Lower lobe of right lung (tissue), 2 donors: ENCODE data around the gene NUBP1. TPM values are rescaled to one million over a fixed set of nuclear protein-coding genes. Genes with fewer than 3 reads are reported as not detected.
"Not testable (repeated sequence)": the region's sequence is repeated elsewhere in the genome, so short reads cannot be mapped to it uniquely, and the experiment has no call there.

ENCODE experiments used
- ATAC-seq, 2 donors: fragments of 200-7000 bp; cut with Tn5 transposase; one replicate each; pipeline ENCODE4 v1.9.1; 2020 to 2022; ENCODE audit warnings: mild to moderate bottlenecking in 2 of 2, moderate library complexity in 2 of 2
- DNase-seq: peaks from one replicate; pipeline ENCODE4 v3.0.0-alpha.2; 2020
- H3K27ac ChIP-seq: fragments of 200-600 bp; one replicate; pipeline ENCODE4 v1.8.0; 2022
- H3K27me3 ChIP-seq: fragments of 200-600 bp; one replicate; pipeline ENCODE4 v1.8.0; 2022; ENCODE audit warnings: low read depth
- H3K36me3 ChIP-seq: fragments of 200-600 bp; one replicate; pipeline ENCODE4 v1.8.0; 2022; ENCODE audit warnings: mild to moderate bottlenecking
- H3K4me1 ChIP-seq: fragments of 200-600 bp; one replicate; pipeline ENCODE4 v1.8.0; 2022
- H3K4me3 ChIP-seq: fragments of 200-600 bp; one replicate; pipeline ENCODE4 v1.8.0; 2022; ENCODE audit warnings: mild to moderate bottlenecking
- H3K9me3 ChIP-seq: fragments of 200-600 bp; one replicate; pipeline ENCODE4 v1.8.0; 2022
- CTCF ChIP-seq: fragments of 200-600 bp; IDR thresholded peaks from one replicate; pipeline ENCODE4 v1.8.0; 2022; ENCODE audit warnings: antibody characterized with exemption, mild to moderate bottlenecking
- intact Hi-C: fragments of 100-400 bp; cut with DNase I; formaldehyde crosslinking; loops from one replicate; pipeline ENCODE4 v1.11.0; 2022
- total RNA-seq: library from RNA; stranded (reverse); fragmentation: NEBNext Ultra II Directional; extraction: Animal tissue kit (Norgen Biotek cat#: 25700); gene quantifications from one replicate; pipeline ENCODE4 v1.2.1, GENCODE V29; 2021
- donor health status: DM: no; HTN: yes; CAD: no; lungs with severe emphysema.

Gene NUBP1
- total RNA-seq, 1 donor from 2014 or later: 37.7 TPM

GRCh38 chr16:10782628-10783027, 39.0 kb downstream of the NUBP1 start:
- Histone ChIP-seq H3K27ac (no peak overlapping the region), H3K4me3 (no peak overlapping the region), H3K27me3 (no peaks in the 10 kb centered on the region), H3K9me3 (no peaks in the 10 kb centered on the region), H3K36me3 (no peaks in the 10 kb centered on the region), H3K4me1 (no peaks in the 10 kb centered on the region)
- ATAC-seq (peak; percentile 40 to 53), DNase-seq (no peak)
- no peak for TF ChIP-seq CTCF
- intact Hi-C loops: no loop called here

GRCh38 chr16:10787304-10787703, 43.7 kb downstream of the NUBP1 start:
- ATAC-seq (no peak), DNase-seq (no peak)
- H3K9me3 ChIP-seq: no peaks in the 10 kb centered on the region
- no peak overlapping the region for H3K4me3 ChIP-seq
- no peaks in the 10 kb centered on the region for H3K27me3 ChIP-seq
- H3K36me3 ChIP-seq: no peaks in the 10 kb centered on the region
- TF ChIP-seq CTCF: no peak
- H3K4me1 ChIP-seq: peaks cover 4% of the 10 kb centered on the region
- H3K27ac ChIP-seq: no peak overlapping the region
- intact Hi-C loops: no loop called here

- H3K36me3 ChIP-seq, intact Hi-C loops, H3K4me3 ChIP-seq, DNase-seq, H3K27me3 ChIP-seq, H3K4me1 ChIP-seq, H3K27ac ChIP-seq, H3K9me3 ChIP-seq: not testable (repeated sequence)
- ATAC-seq: peak in 1 of 2 donors; percentile 40
These were observed 45.0 kb downstream of the NUBP1 start for GRCh38 chr16:10788630-10789029.

GRCh38 chr16:10791048-10791447, 47.4 kb downstream of the NUBP1 start:
- H3K9me3 ChIP-seq: no peaks in the 10 kb centered on the region
- no peak overlapping the region for H3K27ac ChIP-seq
- H3K27me3 ChIP-seq: no peaks in the 10 kb centered on the region
- ATAC-seq (no peak), DNase-seq (no peak)
- intact Hi-C loops: no loop called here
- peaks cover 4% of the 10 kb centered on the region for H3K4me1 ChIP-seq
- no peak overlapping the region for H3K4me3 ChIP-seq
- no peak for TF ChIP-seq CTCF
- H3K36me3 ChIP-seq: no peaks in the 10 kb centered on the region

GRCh38 chr16:10799736-10800135, 56.1 kb downstream of the NUBP1 start:
- H3K27ac ChIP-seq: no peak overlapping the region
- DNase-seq: no peak
- H3K4me3 ChIP-seq: no peak overlapping the region
- H3K36me3 ChIP-seq: no peaks in the 10 kb centered on the region
- no peaks in the 10 kb centered on the region for H3K4me1 ChIP-seq
- TF ChIP-seq CTCF: no peak
- no peaks in the 10 kb centered on the region for H3K9me3 ChIP-seq
- no peak for ATAC-seq
- no peaks in the 10 kb centered on the region for H3K27me3 ChIP-seq
- intact Hi-C loops: no loop called here

GRCh38 chr16:10805334-10805733, 61.7 kb downstream of the NUBP1 start:
- DNase-seq: no peak
- Histone ChIP-seq H3K27ac (no peak overlapping the region), H3K9me3 (no peaks in the 10 kb centered on the region), H3K4me1 (no peaks in the 10 kb centered on the region), H3K4me3 (no peak overlapping the region), H3K36me3 (no peaks in the 10 kb centered on the region), H3K27me3 (no peaks in the 10 kb centered on the region)
- ATAC-seq: no peak
- intact Hi-C loops: no loop called here
- no peak for TF ChIP-seq CTCF
